ENCODE results near the gene ZBTB20. TPM values are rescaled to one million over a fixed set of nuclear protein-coding genes. Genes with fewer than 3 reads are reported as not detected.

Gene ZBTB20
- total RNA-seq, 3 donors from 2014 or later (not counting 1 experiment from before 2014, with no cell fraction given), result 52.7 to 58.3 (median 55.9) TPM

- no peak overlapping the region for H3K4me3 ChIP-seq (ENCODE audit: low read length)
- WGBS (ENCODE audit: insufficient coverage), result 87% methylated on average over 2 of the region's 2 CpGs
- no peak for ATAC-seq
- no peaks in the 10 kb centered on the region for H3K9me3 Mint-ChIP-seq
- intact Hi-C loops (cut with micrococcal nuclease), result no loop called here
- no peak for DNase-seq
- H3K4me1 Mint-ChIP-seq, result peaks cover 91 to 95% of the 10 kb centered on the region in 2 donors
- no peaks in the 10 kb centered on the region for H3K27me3 Mint-ChIP-seq (ENCODE audit: low read depth in 2 of 2)
- H3K4me3 Mint-ChIP-seq, result peak overlapping the region; percentile 93
- H3K4me1 ChIP-seq (ENCODE audit: control insufficient read depth, insufficient read depth, low read length), result peaks cover 80% of the 10 kb centered on the region
- H3K9me3 ChIP-seq (ENCODE audit: control insufficient read depth, insufficient read depth, low read length), result no peaks in the 10 kb centered on the region
- H3K27me3 ChIP-seq (ENCODE audit: control insufficient read depth, insufficient read depth, low read length), result no peaks in the 10 kb centered on the region
- peak overlapping the region; percentile 92 for H3K27ac Mint-ChIP-seq
- peak overlapping the region; percentile 95 for H3K27ac ChIP-seq (ENCODE audit: low read length)
- peaks cover 9% of the 10 kb centered on the region for H3K36me3 Mint-ChIP-seq
- TF ChIP-seq CTCF (IDR thresholded peaks at IDR 0.05), result no peak
- H3K36me3 ChIP-seq (ENCODE audit: control insufficient read depth, insufficient read depth, low read length), result no peaks in the 10 kb centered on the region
These were observed 851.1 kb downstream of the ZBTB20 start for GRCh38 chr3:114295946-114296345.

- Mint-ChIP-seq H3K4me1 (peaks cover 92 to 93% of the 10 kb centered on the region in 2 donors), H3K27ac (peak overlapping the region; percentile 92), H3K9me3 (no peaks in the 10 kb centered on the region), H3K36me3 (peaks cover 3% of the 10 kb centered on the region), H3K4me3 (peak overlapping the region; percentile 93), H3K27me3 (ENCODE audit: low read depth in 2 of 2) (no peaks in the 10 kb centered on the region)
- peak overlapping the region; percentile 95 for H3K27ac ChIP-seq (ENCODE audit: low read length)
- H3K9me3 ChIP-seq (ENCODE audit: control insufficient read depth, insufficient read depth, low read length), result no peaks in the 10 kb centered on the region
- ATAC-seq (peak; percentile 35 to 62 (median 39)), DNase-seq (peak; percentile 29 to 61)
- peak overlapping the region; percentile 21 for H3K4me3 ChIP-seq (ENCODE audit: low read length)
- intact Hi-C loops (cut with micrococcal nuclease), result no loop called here
- WGBS (ENCODE audit: insufficient coverage), result 52% methylated on average over 6 of the region's 6 CpGs
- no peak for TF ChIP-seq CTCF (IDR thresholded peaks at IDR 0.05)
- peaks cover 85% of the 10 kb centered on the region for H3K4me1 ChIP-seq (ENCODE audit: control insufficient read depth, insufficient read depth, low read length)
- no peaks in the 10 kb centered on the region for H3K27me3 ChIP-seq (ENCODE audit: control insufficient read depth, insufficient read depth, low read length)
- H3K36me3 ChIP-seq (ENCODE audit: control insufficient read depth, insufficient read depth, low read length), result no peaks in the 10 kb centered on the region
These were observed 852.1 kb downstream of the ZBTB20 start for GRCh38 chr3:114294940-114295480.

DNA sequence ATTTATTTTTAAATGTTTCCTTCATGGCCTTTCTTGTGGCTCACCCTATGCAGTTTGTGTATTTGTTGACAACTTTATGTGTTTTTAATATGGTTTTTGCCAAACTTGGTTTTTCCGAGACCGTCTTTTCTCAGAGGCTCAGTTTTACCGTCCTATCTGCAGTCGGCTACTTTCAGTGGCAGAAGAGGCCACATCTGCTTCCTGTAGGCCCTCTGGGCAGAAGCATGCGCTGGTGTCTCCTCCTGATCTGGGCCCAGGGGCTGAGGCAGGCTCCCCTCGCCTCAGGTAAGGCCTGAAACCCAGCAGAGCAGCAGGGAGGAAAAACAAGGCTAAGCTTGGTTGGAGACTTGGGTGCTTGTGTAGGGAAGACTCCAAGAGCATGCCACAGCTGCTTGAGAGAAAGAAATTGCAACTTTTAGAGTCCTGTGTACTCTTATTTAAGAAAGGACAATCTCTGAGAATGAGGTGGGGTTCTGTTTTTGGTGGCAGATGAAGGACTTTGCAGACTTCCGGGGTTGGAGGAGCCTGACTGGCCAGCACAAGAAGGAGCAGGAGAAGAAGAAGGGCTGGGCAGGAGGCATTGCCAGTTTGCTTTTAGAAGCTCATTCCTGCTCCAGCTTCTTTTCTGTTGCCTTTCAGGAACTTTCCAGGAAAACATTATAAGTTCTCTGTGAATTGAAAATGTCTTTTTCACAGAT lies 853.1 kb downstream of the ZBTB20 start, which contains the start of gene TIGIT:
Gene TIGIT (plus strand): TSS at position 191 of the 698 bp plus-strand sequence. CDS start 34 bp downstream, at position 225.
- Mint-ChIP-seq H3K36me3 (no peaks in the 10 kb centered on the region), H3K4me1 (peaks cover 84 to 86% of the 10 kb centered on the region in 2 donors), H3K9me3 (no peaks in the 10 kb centered on the region), H3K27me3 (ENCODE audit: low read depth in 2 of 2) (no peaks in the 10 kb centered on the region), H3K27ac (peak within 1 kb of the TSS; percentile 92), H3K4me3 (peak within 1 kb of the TSS; percentile 93)
- DNase-seq, result peak in 1 of 2 donors; percentile 42
- Histone ChIP-seq H3K4me3 (ENCODE audit: low read length) (peak within 1 kb of the TSS; percentile 21), H3K4me1 (ENCODE audit: control insufficient read depth, insufficient read depth, low read length) (peaks cover 75% of the 10 kb centered on the region), H3K27ac (ENCODE audit: low read length) (peak within 1 kb of the TSS; percentile 95), H3K36me3 (ENCODE audit: control insufficient read depth, insufficient read depth, low read length) (no peaks in the 10 kb centered on the region), H3K27me3 (ENCODE audit: control insufficient read depth, insufficient read depth, low read length) (no peaks in the 10 kb centered on the region), H3K9me3 (ENCODE audit: control insufficient read depth, insufficient read depth, low read length) (no peaks in the 10 kb centered on the region)
- WGBS (ENCODE audit: insufficient coverage), result 53% methylated on average over 7 of the region's 7 CpGs
- TF ChIP-seq CTCF (IDR thresholded peaks at IDR 0.05), result no peak
- intact Hi-C loops (cut with micrococcal nuclease), result loop anchor here (2.0 kb wide), 1 partner anchor 13 kb away; no protein-coding TSS in a partner anchor
- ATAC-seq, result no peak
